GM12878 (cell line): ENCODE data around the gene GPR108. TPM values are rescaled to one million over a fixed set of nuclear protein-coding genes. Genes with fewer than 3 reads are reported as not detected.

Source experiments
- ATAC-seq: fragments of 200-7000 bp; cut with Tn5 transposase; 3 replicates; pipeline ENCODE4 v1.9.1; 2020; ENCODE audit warnings: mild to moderate bottlenecking, moderate library complexity
- BruUV-seq: library from RNA; stranded (reverse); fragments of 400-500 nt; replicated peaks from 2 replicates; lab custom pipeline; 2021; lab: Mats Ljungman, UMichigan
- CTCF ChIA-PET: fragments of 300-600 bp; sonication (Branson Sonifier 250); formaldehyde crosslinking; extraction: SDS; loops from one replicate; lab custom pipeline; 2021; ENCODE audit warnings: inconsistent platforms; lab: Yijun Ruan, JAX
- POLR2A ChIA-PET: fragments of 350-600 bp; formaldehyde crosslinking; extraction: SDS; loops from one replicate; lab custom pipeline; 2021; ENCODE audit warnings: inconsistent platforms; lab: Charles Lee
- RAD21 ChIA-PET: fragments of 300-600 bp; sonication (Branson Sonifier 250); formaldehyde crosslinking; loops from one replicate; lab custom pipeline; 2023; ENCODE audit warnings: antibody characterized with exemption; ENCODE audit not compliant: unreplicated experiment; lab: Charles Lee
- SMC1A ChIA-PET: fragments of 300-600 bp; sonication (Branson Sonifier 250); formaldehyde crosslinking; loops from one replicate; lab custom pipeline; 2023; ENCODE audit not compliant: unreplicated experiment, uncharacterized antibody; lab: Charles Lee
- DNase-seq: peaks from one replicate; pipeline ENCODE4 v3.0.0-alpha.2; 2011; ENCODE audit warnings: low read depth, low spot score
- FAIRE-seq: peaks from 3 replicates; lab custom pipeline; 2011; peaks lifted over from hg19 to GRCh38; lab: Jason Lieb, UNC
- H2AFZ ChIP-seq: 2 replicates; pipeline ENCODE4 v1.6.0; 2011; ENCODE audit warnings: low read depth, low read length, control low read depth; ENCODE audit not compliant: control insufficient read depth
- H3K27ac ChIP-seq: 2 replicates; pipeline ENCODE4 v1.5.1; 2011; ENCODE audit warnings: control low read depth; ENCODE audit not compliant: control insufficient read depth, insufficient read depth
- H3K27me3 ChIP-seq, 2 experiments: replicated peaks in 1 of 2; 2 replicates each; pipeline versions ENCODE4 v1.6.0 to v1.6.1; 2011; ENCODE audit warnings: low read length in 1 of 2; ENCODE audit not compliant: control insufficient read depth in 2 of 2, insufficient read depth in 2 of 2
- H3K36me3 ChIP-seq, 2 experiments: 2 replicates each; pipeline ENCODE4 v1.5.1; 2011; ENCODE audit warnings: low read length in 1 of 2; ENCODE audit not compliant: control insufficient read depth in 2 of 2, insufficient read depth in 2 of 2
- H3K4me1 ChIP-seq: 2 replicates; pipeline ENCODE4 v1.6.1; 2011; ENCODE audit warnings: mild to moderate bottlenecking, low read length, moderate library complexity, mixed read lengths; ENCODE audit not compliant: control insufficient read depth, insufficient read depth
- H3K4me2 ChIP-seq: 2 replicates; pipeline ENCODE4 v1.6.0; 2011; ENCODE audit warnings: control low read depth; ENCODE audit not compliant: control insufficient read depth, insufficient read depth
- H3K4me3 ChIP-seq: fragments of 200-600 bp; sonication (generic); 2 replicates; pipeline ENCODE4 v1.5.1; 2016
- H3K79me2 ChIP-seq: 2 replicates; pipeline ENCODE4 v1.6.0; 2011; ENCODE audit warnings: low read length; ENCODE audit not compliant: control insufficient read depth, insufficient read depth
- H3K9ac ChIP-seq: 2 replicates; pipeline ENCODE4 v1.8.0; 2011; ENCODE audit warnings: low read length, control low read depth, mixed read lengths; ENCODE audit not compliant: control insufficient read depth, insufficient read depth
- H3K9me3 ChIP-seq: replicated peaks from 3 replicates; pipeline ENCODE4 v1.5.1; 2011; ENCODE audit warnings: mild to moderate bottlenecking, low read length; ENCODE audit not compliant: control insufficient read depth, insufficient read depth
- H4K20me1 ChIP-seq: 2 replicates; pipeline ENCODE4 v1.6.0; 2011; ENCODE audit not compliant: control insufficient read depth, insufficient read depth
- HDAC6 ChIP-seq: fragments of 200-600 bp; sonication (generic); IDR thresholded peaks from one replicate; pipeline ENCODE4 v1.8.0; 2017; ENCODE audit warnings: antibody characterized with exemption; ENCODE audit not compliant: unreplicated experiment
- PAX5 ChIP-seq: IDR thresholded peaks from 2 replicates; pipeline ENCODE4 v1.6.1; 2011; ENCODE audit warnings: low read depth, low read length, borderline replicate concordance
- SMC3 ChIP-seq: IDR thresholded peaks from 2 replicates; pipeline ENCODE4 v1.6.1; 2011; ENCODE audit warnings: low read length, improper control_type of control experiment, borderline replicate concordance
- ZBED1 ChIP-seq: IDR thresholded peaks from 2 replicates; pipeline ENCODE4 v1.6.1; 2016; ENCODE audit warnings: borderline replicate concordance
- ZSCAN29 ChIP-seq: fragments of 450-650 bp; IDR thresholded peaks from 2 replicates; pipeline ENCODE4 v1.6.1; 2017; ENCODE audit warnings: mild to moderate bottlenecking, moderate library complexity
- WGBS: methylation state at CpG from one replicate; pipeline ENCODE4 v1.1.6; 2016; ENCODE audit warnings: low lambda C conversion rate; ENCODE audit not compliant: insufficient replicate concordance, insufficient coverage; ENCODE audit errors: missing lambda C conversion rate; 5-methylcytosine and 5-hydroxymethylcytosine counted together
- in situ Hi-C: fragments of 300-500 bp; cut with MboI; formaldehyde crosslinking; loops from 9 replicates; pipeline ENCODE4 v1.14.3; 2018; ENCODE audit warnings: mixed read lengths
- intact Hi-C: fragments of 100-400 bp; cut with micrococcal nuclease; formaldehyde crosslinking; loops from one replicate; pipeline ENCODE4 v1.14.2; 2022; ENCODE audit not compliant: unreplicated experiment
- polyA plus RNA-seq, 11 experiments: library from polyadenylated mRNA; depleted of rRNA in 4 of 11; unstranded in 6 of 11; stranded (reverse) in 5 of 11; fragments of >200 nt; fragmentation: Nextera tagmentation in 4 of 11; fragmentation: Illumina TruSeq in 1 of 11; extraction: Ambion mirVana in 4 of 11; extraction: Trizol in 1 of 11; gene quantifications; 1 replicate in 1 of 11; 2 replicates in 10 of 11; pipeline versions ENCODE4 v1.2.1 to v1.2.3, GENCODE V29; 2011 to 2016; ENCODE audit warnings: inconsistent platforms in 2 of 11, missing spikeins in 2 of 11, low read depth in 1 of 11
- total RNA-seq, 4 experiments: library from RNA; depleted of rRNA in 3 of 4; stranded (reverse); fragments of >200 nt in 3 of 4; fragmentation: Illumina TruSeq in 1 of 4; extraction: Trizol in 1 of 4; gene quantifications; 2 replicates each; pipeline versions ENCODE4 v1.2.1 to v1.2.3, GENCODE V29; 2013 to 2021
- TF ChIP-seq, protein P1 (sequence below): fragments of 450-650 bp; conservative IDR thresholded peaks from 2 replicates; pipeline ENCODE4 v1.6.1; 2017; ENCODE audit warnings: mild to moderate bottlenecking, moderate library complexity

The GPR108 gene
- total and polyA plus RNA-seq, 10 of the 15 experiments (the other 5 are each of a cell fraction or from before 2014, with no cell fraction given) = 4.4 to 87.2 (median 57.1) TPM

DNA sequence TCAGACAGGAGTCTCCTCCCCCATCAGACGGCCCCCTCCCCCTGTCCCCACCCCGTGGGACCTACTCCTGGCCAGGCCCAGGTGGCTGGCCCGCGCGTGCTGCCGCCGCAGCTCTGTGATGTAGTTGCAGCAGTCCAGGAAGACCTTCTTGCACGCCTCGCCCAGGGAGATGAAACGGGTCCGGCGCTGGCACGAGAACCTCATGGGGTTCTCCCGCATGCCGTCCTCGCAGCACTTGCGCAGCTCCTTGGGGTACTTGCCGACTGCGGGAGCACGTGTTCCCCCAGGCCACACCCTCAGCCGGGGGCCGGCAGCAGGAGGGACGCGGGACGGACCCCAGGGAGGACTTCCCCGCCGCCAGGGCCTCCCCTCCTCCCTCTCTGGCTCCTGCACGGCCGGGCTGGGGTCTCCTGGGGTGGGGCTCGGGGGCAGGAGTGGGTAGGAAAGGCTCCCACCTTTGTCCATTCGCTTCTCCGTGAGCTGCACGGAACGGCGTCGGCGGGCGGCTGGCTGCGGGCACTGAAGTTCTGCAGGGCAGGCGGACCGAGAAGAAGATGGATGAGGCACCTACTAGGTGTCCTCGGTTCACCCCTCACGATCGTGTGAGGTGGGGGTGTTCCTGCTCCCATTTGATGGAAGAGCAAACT is 30.2 kb downstream of the GPR108 start:
- POLR2A ChIA-PET = no interaction called here
- ATAC-seq (no peak), FAIRE-seq (no peak), DNase-seq (no peak)
- no peaks in the 10 kb centered on the region for H3K79me2 ChIP-seq
- H3K27me3 ChIP-seq = no peaks in the 10 kb centered on the region; a peak in 2 of 4 replicates
- no peaks in the 10 kb centered on the region for H3K36me3 ChIP-seq
- no peak overlapping the region for H3K4me2 ChIP-seq
- H3K4me3 ChIP-seq = no peak overlapping the region
- H2AFZ ChIP-seq = no peak overlapping the region
- WGBS = 73% methylated on average over 37 of the region's 44 CpGs
- TF ChIP-seq ZBED1 (no peak), HDAC6 (no peak), ZSCAN29 (no peak), SMC3 (no peak), PAX5 (no peak)
- TF ChIP-seq, protein P1, sequence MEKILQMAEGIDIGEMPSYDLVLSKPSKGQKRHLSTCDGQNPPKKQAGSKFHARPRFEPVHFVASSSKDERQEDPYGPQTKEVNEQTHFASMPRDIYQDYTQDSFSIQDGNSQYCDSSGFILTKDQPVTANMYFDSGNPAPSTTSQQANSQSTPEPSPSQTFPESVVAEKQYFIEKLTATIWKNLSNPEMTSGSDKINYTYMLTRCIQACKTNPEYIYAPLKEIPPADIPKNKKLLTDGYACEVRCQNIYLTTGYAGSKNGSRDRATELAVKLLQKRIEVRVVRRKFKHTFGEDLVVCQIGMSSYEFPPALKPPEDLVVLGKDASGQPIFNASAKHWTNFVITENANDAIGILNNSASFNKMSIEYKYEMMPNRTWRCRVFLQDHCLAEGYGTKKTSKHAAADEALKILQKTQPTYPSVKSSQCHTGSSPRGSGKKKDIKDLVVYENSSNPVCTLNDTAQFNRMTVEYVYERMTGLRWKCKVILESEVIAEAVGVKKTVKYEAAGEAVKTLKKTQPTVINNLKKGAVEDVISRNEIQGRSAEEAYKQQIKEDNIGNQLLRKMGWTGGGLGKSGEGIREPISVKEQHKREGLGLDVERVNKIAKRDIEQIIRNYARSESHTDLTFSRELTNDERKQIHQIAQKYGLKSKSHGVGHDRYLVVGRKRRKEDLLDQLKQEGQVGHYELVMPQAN = no peak
- intact Hi-C loops (no loop called here), in situ Hi-C loops (no loop called here)
- SMC1A ChIA-PET = no interaction called here
- CTCF ChIA-PET = interaction anchor here (0.6 kb wide), 1 partner anchor 19 kb away, joined by 3 read pairs; no protein-coding TSS in a partner anchor
- RAD21 ChIA-PET = no interaction called here
- H3K9ac ChIP-seq = no peak overlapping the region
- BruUV-seq = no TSS peak
- H3K4me1 ChIP-seq = no peaks in the 10 kb centered on the region
- no peak overlapping the region for H3K27ac ChIP-seq
- no peaks in the 10 kb centered on the region for H3K9me3 ChIP-seq
- H4K20me1 ChIP-seq = no peaks in the 10 kb centered on the region
